Measurements from ENCODE around the gene ODF2L. TPM values are rescaled to one million over a fixed set of nuclear protein-coding genes. Genes with fewer than 3 reads are reported as not detected.
"Not testable (repeated sequence)": the region's sequence is repeated elsewhere in the genome, so short reads cannot be mapped to it uniquely, and the experiment has no call there.

The ODF2L gene
- total RNA-seq, 1 donor from 2014 or later, result 23.3 TPM

GRCh38 chr1:86377341-86377740, 18.8 kb downstream of the ODF2L start:
- intact Hi-C loops (cut with micrococcal nuclease), result no loop called here
- peaks cover 9% of the 10 kb centered on the region for H3K9me3 Mint-ChIP-seq
- H3K27ac Mint-ChIP-seq, result no peak overlapping the region
- H3K4me3 Mint-ChIP-seq, result no peak overlapping the region
- DNase-seq, result no peak
- no peaks in the 10 kb centered on the region for H3K27me3 Mint-ChIP-seq
- H3K36me3 Mint-ChIP-seq (ENCODE audit: low read depth), result peaks cover 43% of the 10 kb centered on the region
- peaks cover under 1% of the 10 kb centered on the region for H3K4me1 Mint-ChIP-seq

- intact Hi-C loops (cut with micrococcal nuclease), result no loop called here
- H3K4me1 Mint-ChIP-seq, result peaks cover 5% of the 10 kb centered on the region
- peaks cover 9% of the 10 kb centered on the region for H3K9me3 Mint-ChIP-seq
- H3K27ac Mint-ChIP-seq, result no peak overlapping the region
- no peak for DNase-seq
- H3K4me3 Mint-ChIP-seq, result no peak overlapping the region
- no peaks in the 10 kb centered on the region for H3K27me3 Mint-ChIP-seq
- peaks cover 49% of the 10 kb centered on the region for H3K36me3 Mint-ChIP-seq (ENCODE audit: low read depth)
These were observed 20.4 kb downstream of the ODF2L start for GRCh38 chr1:86375688-86376087.

- intact Hi-C loops (cut with micrococcal nuclease), result no loop called here
These were observed 25.5 kb downstream of the ODF2L start for GRCh38 chr1:86370601-86371022.

GRCh38 chr1:86365896-86366295, 30.2 kb downstream of the ODF2L start:
- H3K9me3 Mint-ChIP-seq, result no peaks in the 10 kb centered on the region
- intact Hi-C loops (cut with micrococcal nuclease), result no loop called here
- H3K27me3 Mint-ChIP-seq, result no peaks in the 10 kb centered on the region
- no peak overlapping the region for H3K4me3 Mint-ChIP-seq
- H3K27ac Mint-ChIP-seq, result no peak overlapping the region
- peaks cover 3% of the 10 kb centered on the region for H3K4me1 Mint-ChIP-seq
- peaks cover 17% of the 10 kb centered on the region for H3K36me3 Mint-ChIP-seq (ENCODE audit: low read depth)
- DNase-seq, result no peak

More at GRCh38 chr1:86370601-86371022, 25.5 kb downstream of the ODF2L start:
- no peaks in the 10 kb centered on the region for H3K27me3 Mint-ChIP-seq
- H3K27ac Mint-ChIP-seq, result no peak overlapping the region
- H3K9me3 Mint-ChIP-seq, result no peaks in the 10 kb centered on the region
- H3K4me3 Mint-ChIP-seq, result no peak overlapping the region
- H3K36me3 Mint-ChIP-seq (ENCODE audit: low read depth), result peaks cover 29% of the 10 kb centered on the region
- no peak for DNase-seq
- peaks cover 8% of the 10 kb centered on the region for H3K4me1 Mint-ChIP-seq

GRCh38 chr1:86362807-86363206, 33.3 kb downstream of the ODF2L start:
- Mint-ChIP-seq H3K27ac (no peak overlapping the region), H3K27me3 (no peaks in the 10 kb centered on the region), H3K36me3 (ENCODE audit: low read depth) (peaks cover 14% of the 10 kb centered on the region), H3K4me3 (no peak overlapping the region), H3K9me3 (no peaks in the 10 kb centered on the region), H3K4me1 (no peaks in the 10 kb centered on the region)
- DNase-seq, result no peak
- intact Hi-C loops (cut with micrococcal nuclease), result no loop called here

GRCh38 chr1:86357796-86358195, 38.3 kb downstream of the ODF2L start:
- no peak overlapping the region for H3K4me3 Mint-ChIP-seq
- H3K27me3 Mint-ChIP-seq, result no peaks in the 10 kb centered on the region
- peaks cover 27% of the 10 kb centered on the region for H3K36me3 Mint-ChIP-seq (ENCODE audit: low read depth)
- DNase-seq, result no peak
- H3K4me1 Mint-ChIP-seq, result no peaks in the 10 kb centered on the region
- intact Hi-C loops (cut with micrococcal nuclease), result no loop called here
- no peak overlapping the region for H3K27ac Mint-ChIP-seq
- no peaks in the 10 kb centered on the region for H3K9me3 Mint-ChIP-seq

- Mint-ChIP-seq H3K4me3 (no peak overlapping the region), H3K9me3 (no peaks in the 10 kb centered on the region), H3K27ac (no peak overlapping the region), H3K4me1 (no peaks in the 10 kb centered on the region), H3K27me3 (no peaks in the 10 kb centered on the region), H3K36me3 (ENCODE audit: low read depth) (peaks cover 35% of the 10 kb centered on the region)
- intact Hi-C loops (cut with micrococcal nuclease), result no loop called here
- no peak for DNase-seq
These were observed 39.9 kb downstream of the ODF2L start for GRCh38 chr1:86356247-86356646.

GRCh38 chr1:86352086-86352485, 44.0 kb downstream of the ODF2L start:
- DNase-seq, result no peak
- Mint-ChIP-seq H3K9me3 (peaks cover 3% of the 10 kb centered on the region), H3K27ac (no peak overlapping the region), H3K4me1 (no peaks in the 10 kb centered on the region), H3K27me3 (no peaks in the 10 kb centered on the region), H3K36me3 (ENCODE audit: low read depth) (peaks cover 44% of the 10 kb centered on the region), H3K4me3 (no peak overlapping the region)
- intact Hi-C loops (cut with micrococcal nuclease), result no loop called here

GRCh38 chr1:86350230-86350629, 45.9 kb downstream of the ODF2L start:
- DNase-seq; H3K27me3 Mint-ChIP-seq; H3K9me3 Mint-ChIP-seq; H3K27ac Mint-ChIP-seq; H3K4me3 Mint-ChIP-seq; intact Hi-C loops (cut with micrococcal nuclease); H3K4me1 Mint-ChIP-seq: not testable (repeated sequence)
- H3K36me3 Mint-ChIP-seq (ENCODE audit: low read depth), result peaks cover 38% of the 10 kb centered on the region

GRCh38 chr1:86346388-86346787, 49.7 kb downstream of the ODF2L start:
- Mint-ChIP-seq H3K4me1 (no peaks in the 10 kb centered on the region), H3K36me3 (ENCODE audit: low read depth) (peaks cover 15% of the 10 kb centered on the region), H3K27ac (no peak overlapping the region), H3K27me3 (no peaks in the 10 kb centered on the region), H3K4me3 (no peak overlapping the region), H3K9me3 (peaks cover 3% of the 10 kb centered on the region)
- intact Hi-C loops (cut with micrococcal nuclease), result no loop called here
- no peak for DNase-seq

- Mint-ChIP-seq H3K4me3 (no peak overlapping the region), H3K4me1 (no peaks in the 10 kb centered on the region), H3K27ac (no peak overlapping the region), H3K27me3 (no peaks in the 10 kb centered on the region), H3K9me3 (no peaks in the 10 kb centered on the region), H3K36me3 (ENCODE audit: low read depth) (peaks cover 2% of the 10 kb centered on the region)
- DNase-seq, result no peak
- intact Hi-C loops (cut with micrococcal nuclease), result no loop called here
These were observed 51.1 kb downstream of the ODF2L start for GRCh38 chr1:86345042-86345441.

GRCh38 chr1:86339906-86340305, 56.2 kb downstream of the ODF2L start:
- Mint-ChIP-seq H3K36me3 (ENCODE audit: low read depth) (no peaks in the 10 kb centered on the region), H3K27ac (no peak overlapping the region), H3K4me3 (no peak overlapping the region), H3K9me3 (peaks cover 3% of the 10 kb centered on the region), H3K27me3 (peaks cover 1% of the 10 kb centered on the region), H3K4me1 (no peaks in the 10 kb centered on the region)
- intact Hi-C loops (cut with micrococcal nuclease), result no loop called here
- DNase-seq, result no peak

GRCh38 chr1:86339014-86339812, 56.9 kb downstream of the ODF2L start:
- intact Hi-C loops (cut with micrococcal nuclease), result no loop called here
- Mint-ChIP-seq H3K4me1 (no peaks in the 10 kb centered on the region), H3K9me3 (peaks cover 3% of the 10 kb centered on the region), H3K27ac (no peak overlapping the region), H3K36me3 (ENCODE audit: low read depth) (no peaks in the 10 kb centered on the region), H3K4me3 (no peak overlapping the region), H3K27me3 (peaks cover 1% of the 10 kb centered on the region)
- no peak for DNase-seq

GRCh38 chr1:86335916-86336315, 60.2 kb downstream of the ODF2L start:
- H3K4me1 Mint-ChIP-seq, result no peaks in the 10 kb centered on the region
- intact Hi-C loops (cut with micrococcal nuclease), result no loop called here
- H3K9me3 Mint-ChIP-seq, result peaks cover 3% of the 10 kb centered on the region
- no peak overlapping the region for H3K27ac Mint-ChIP-seq
- H3K4me3 Mint-ChIP-seq, result no peak overlapping the region
- no peak for DNase-seq
- H3K27me3 Mint-ChIP-seq, result peaks cover 3% of the 10 kb centered on the region
- H3K36me3 Mint-ChIP-seq (ENCODE audit: low read depth), result no peaks in the 10 kb centered on the region

GRCh38 chr1:86325264-86325663, 70.9 kb downstream of the ODF2L start:
- intact Hi-C loops (cut with micrococcal nuclease), result no loop called here
- Mint-ChIP-seq H3K27ac (no peak overlapping the region), H3K27me3 (peaks cover 6% of the 10 kb centered on the region), H3K9me3 (no peaks in the 10 kb centered on the region), H3K36me3 (ENCODE audit: low read depth) (no peaks in the 10 kb centered on the region), H3K4me3 (no peak overlapping the region), H3K4me1 (no peaks in the 10 kb centered on the region)
- no peak for DNase-seq

Measured in activated CD4-positive, alpha-beta T cell treated with anti-CD3 and anti-CD28 coated beads, Interleukin-2, amount 10 ng/mL, durations not matched to agents 24 days and 14 days (primary cell).